Hematopoietic multipotent progenitor cell treated with erythropoietin and hydrocortisone succinate and interleukin-3 and kit ligand, for 6 days (in vitro differentiated cells): ENCODE results near the gene ANGPTL4.
"Not testable (repeated sequence)": the region's sequence is repeated elsewhere in the genome, so short reads cannot be mapped to it uniquely, and the experiment has no call there.

Experiments used
- DNase-seq: peaks from one replicate; pipeline ENCODE4 v3.0.0-alpha.2; 2015

ANGPTL4 gene

GRCh38 chr19:8391198-8392016 is 27.5 kb downstream of the ANGPTL4 start:
- peak; percentile 37 for DNase-seq

- DNase-seq = no peak
Observed at GRCh38 chr19:8392017-8392591, 28.1 kb downstream of the ANGPTL4 start.

- DNase-seq = no peak
Observed at GRCh38 chr19:8393192-8393870, 29.4 kb downstream of the ANGPTL4 start.

GRCh38 chr19:8393871-8394250 is 29.9 kb downstream of the ANGPTL4 start:
- no peak for DNase-seq

GRCh38 chr19:8395621-8396082 is 31.7 kb downstream of the ANGPTL4 start:
- DNase-seq = no peak

GRCh38 chr19:8396185-8396562 is 32.2 kb downstream of the ANGPTL4 start:
- no peak for DNase-seq

GRCh38 chr19:8396563-8397203 is 32.7 kb downstream of the ANGPTL4 start:
- peak; percentile 91 for DNase-seq

GRCh38 chr19:8397271-8397670 is 33.3 kb downstream of the ANGPTL4 start:
- DNase-seq = no peak

GRCh38 chr19:8397746-8398310 is 33.9 kb downstream of the ANGPTL4 start:
- DNase-seq = no peak

- DNase-seq = no peak
Observed at GRCh38 chr19:8398311-8398771, 34.4 kb downstream of the ANGPTL4 start.

GRCh38 chr19:8399681-8400188 is 35.8 kb downstream of the ANGPTL4 start:
- DNase-seq = no peak

- no peak for DNase-seq
Observed at GRCh38 chr19:8401981-8402411, 38.0 kb downstream of the ANGPTL4 start.

- DNase-seq = no peak
Observed at GRCh38 chr19:8403098-8403819, 39.3 kb downstream of the ANGPTL4 start.

GRCh38 chr19:8403820-8404109 is 39.8 kb downstream of the ANGPTL4 start:
- no peak for DNase-seq

GRCh38 chr19:8404391-8405151 is 40.6 kb downstream of the ANGPTL4 start:
- DNase-seq = no peak

GRCh38 chr19:8410718-8411117 is 46.8 kb downstream of the ANGPTL4 start:
- DNase-seq = not testable (repeated sequence)

GRCh38 chr19:8412783-8413628 is 49.1 kb downstream of the ANGPTL4 start, which contains the start of gene MARCHF2:
MARCHF2 (plus strand) TSS chr19:8413305; CDS start chr19:8421841, 8,536 bp downstream.
- DNase-seq = peak; percentile 97

GRCh38 chr19:8413629-8413995 is 49.7 kb downstream of the ANGPTL4 start:
- DNase-seq = no peak

GRCh38 chr19:8416796-8417195 is 52.8 kb downstream of the ANGPTL4 start:
- DNase-seq = peak; percentile 67
